ENCODE data around the gene RALGAPA2. TPM values are rescaled to one million over a fixed set of nuclear protein-coding genes. Genes with fewer than 3 reads are reported as not detected.
"Not testable (repeated sequence)": the region's sequence is repeated elsewhere in the genome, so short reads cannot be mapped to it uniquely, and the experiment has no call there.

Gene RALGAPA2
- total RNA-seq, 1 donor, result 10.8 TPM

GRCh38 chr20:20359628-20360027 is 352.8 kb downstream of the RALGAPA2 start:
- H3K4me3 ChIP-seq (ENCODE audit: low read depth, low read length), result no peak overlapping the region
- DNase-seq (ENCODE audit: low read depth), result no peak
- TF ChIP-seq CTCF (IDR thresholded peaks at IDR 0.05; ENCODE audit: insufficient read depth, low read length), result no peak

GRCh38 chr20:20358801-20359200 is 353.6 kb downstream of the RALGAPA2 start:
- no peak for DNase-seq (ENCODE audit: low read depth)
- no peak for TF ChIP-seq CTCF (IDR thresholded peaks at IDR 0.05; ENCODE audit: insufficient read depth, low read length)
- H3K4me3 ChIP-seq (ENCODE audit: low read depth, low read length), result no peak overlapping the region

- H3K4me3 ChIP-seq (ENCODE audit: low read depth, low read length); DNase-seq (ENCODE audit: low read depth): not testable (repeated sequence)
These were observed 356.9 kb downstream of the RALGAPA2 start for GRCh38 chr20:20355503-20355902.

GRCh38 chr20:20353576-20353975 is 358.9 kb downstream of the RALGAPA2 start:
- no peak for DNase-seq (ENCODE audit: low read depth)
- no peak overlapping the region for H3K4me3 ChIP-seq (ENCODE audit: low read depth, low read length)
- no peak for TF ChIP-seq CTCF (IDR thresholded peaks at IDR 0.05; ENCODE audit: insufficient read depth, low read length)

- no peak for TF ChIP-seq CTCF (IDR thresholded peaks at IDR 0.05; ENCODE audit: insufficient read depth, low read length)
These were observed 368.0 kb downstream of the RALGAPA2 start for GRCh38 chr20:20344476-20344875.

GRCh38 chr20:20343932-20344331 is 368.5 kb downstream of the RALGAPA2 start:
- DNase-seq (ENCODE audit: low read depth), result no peak
- TF ChIP-seq CTCF (IDR thresholded peaks at IDR 0.05; ENCODE audit: insufficient read depth, low read length), result no peak
- no peak overlapping the region for H3K4me3 ChIP-seq (ENCODE audit: low read depth, low read length)

More at GRCh38 chr20:20344476-20344875, 368.0 kb downstream of the RALGAPA2 start:
- no peak for DNase-seq (ENCODE audit: low read depth)
- H3K4me3 ChIP-seq (ENCODE audit: low read depth, low read length), result no peak overlapping the region

Small RNA genes lying within 50 kb of the gene (small RNA-seq; reads per million reads assigned to genes)
- gene EIF4E2P1 (not detected), gene RN7SL607P (not detected)

Measured in fibroblast of the aortic adventitia (primary cell).